ENCODE data around the gene SORL1.

Gene SORL1

DNA sequence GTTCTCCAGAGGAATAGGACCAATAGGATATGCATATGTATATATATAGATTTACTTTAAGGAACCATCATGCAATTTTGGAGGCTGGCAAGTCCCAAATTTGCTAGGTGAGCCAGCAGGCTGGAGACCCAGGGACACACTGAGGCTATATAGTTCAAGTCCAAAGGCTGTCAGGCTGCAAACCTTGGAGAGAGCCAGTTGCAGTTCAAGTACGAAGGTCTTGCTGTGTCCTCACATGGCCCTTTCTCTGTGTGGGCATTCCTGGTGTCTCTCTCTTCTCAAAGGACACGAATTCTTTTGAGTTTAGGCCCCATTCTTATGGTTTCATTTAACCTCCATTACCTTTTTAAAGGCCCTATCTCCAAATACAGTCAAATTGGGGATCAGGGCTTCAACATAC is 135.1 kb downstream of the SORL1 start:
- no peak for DNase-seq (ENCODE audit: low spot score)

DNA sequence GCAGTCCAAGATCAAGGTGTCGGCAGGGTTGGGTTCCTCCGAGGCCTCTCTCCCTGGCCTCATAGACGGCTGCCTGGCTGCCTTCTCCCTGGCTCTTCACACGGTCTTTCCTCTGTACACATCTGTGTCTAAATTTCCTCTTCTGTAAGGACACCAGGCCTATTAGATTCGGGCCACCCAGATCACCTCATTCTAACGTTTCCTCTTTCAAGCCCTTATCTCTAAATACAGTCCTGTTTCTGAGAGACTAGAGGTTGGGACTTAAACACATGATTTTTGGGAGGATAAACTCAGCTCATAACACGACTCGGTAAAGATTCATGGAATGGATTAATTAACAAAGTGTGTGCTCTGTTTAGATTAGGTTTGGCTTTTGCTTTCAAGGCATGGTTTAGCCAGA is 136.6 kb downstream of the SORL1 start:
- DNase-seq (ENCODE audit: low spot score): no peak

DNA sequence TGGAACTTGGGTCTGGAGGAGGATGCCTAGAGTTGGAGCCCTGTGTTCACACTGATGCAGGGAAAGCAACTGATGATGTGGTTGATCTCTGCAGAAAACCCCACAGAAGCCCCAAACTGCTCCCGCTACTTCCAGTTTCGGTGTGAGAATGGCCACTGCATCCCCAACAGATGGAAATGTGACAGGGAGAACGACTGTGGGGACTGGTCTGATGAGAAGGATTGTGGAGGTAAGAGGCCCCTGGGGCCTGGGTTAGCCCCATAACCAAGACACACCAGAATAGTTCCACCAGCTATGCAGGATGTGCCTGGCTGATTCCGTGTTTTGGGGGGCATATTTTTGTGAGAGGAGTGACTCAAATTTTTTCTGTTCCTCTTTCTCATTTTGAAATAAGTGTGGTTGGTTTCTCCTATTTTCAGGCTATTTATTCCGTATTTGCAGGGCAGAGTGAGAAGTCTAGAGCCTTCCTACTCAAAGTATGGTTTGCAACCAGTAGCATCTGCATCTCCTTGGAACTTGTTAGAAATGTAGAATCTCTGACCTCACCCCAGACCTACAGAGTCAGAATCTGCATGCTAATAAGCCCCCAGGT is 137.9 kb downstream of the SORL1 start:
- DNase-seq (ENCODE audit: low spot score): no peak

DNA sequence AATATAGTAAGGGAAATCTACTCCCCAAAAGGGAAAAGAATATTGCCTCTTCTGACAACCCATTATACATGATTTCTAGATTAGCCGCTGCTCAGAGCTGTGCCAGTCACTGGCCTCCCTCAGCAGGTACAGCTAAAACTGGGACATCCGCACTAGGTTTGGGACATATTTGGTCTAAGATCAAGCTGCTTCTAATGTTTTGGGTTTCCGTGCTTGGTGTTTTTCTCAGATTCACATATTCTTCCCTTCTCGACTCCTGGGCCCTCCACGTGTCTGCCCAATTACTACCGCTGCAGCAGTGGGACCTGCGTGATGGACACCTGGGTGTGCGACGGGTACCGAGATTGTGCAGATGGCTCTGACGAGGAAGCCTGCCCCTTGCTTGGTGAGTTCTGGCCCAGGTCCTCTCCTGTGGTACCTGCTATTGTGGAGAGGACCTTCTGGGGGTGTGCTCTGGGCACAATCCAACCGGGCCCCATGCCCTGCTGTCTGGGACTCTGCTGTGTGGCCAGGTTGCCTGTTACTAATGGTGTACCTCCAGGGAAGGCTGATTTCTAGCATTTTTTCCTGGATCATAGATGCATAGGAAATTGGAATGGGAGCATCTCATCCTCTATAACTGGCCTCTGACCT is 138.8 kb downstream of the SORL1 start:
- no peak for DNase-seq (ENCODE audit: low spot score)

DNA sequence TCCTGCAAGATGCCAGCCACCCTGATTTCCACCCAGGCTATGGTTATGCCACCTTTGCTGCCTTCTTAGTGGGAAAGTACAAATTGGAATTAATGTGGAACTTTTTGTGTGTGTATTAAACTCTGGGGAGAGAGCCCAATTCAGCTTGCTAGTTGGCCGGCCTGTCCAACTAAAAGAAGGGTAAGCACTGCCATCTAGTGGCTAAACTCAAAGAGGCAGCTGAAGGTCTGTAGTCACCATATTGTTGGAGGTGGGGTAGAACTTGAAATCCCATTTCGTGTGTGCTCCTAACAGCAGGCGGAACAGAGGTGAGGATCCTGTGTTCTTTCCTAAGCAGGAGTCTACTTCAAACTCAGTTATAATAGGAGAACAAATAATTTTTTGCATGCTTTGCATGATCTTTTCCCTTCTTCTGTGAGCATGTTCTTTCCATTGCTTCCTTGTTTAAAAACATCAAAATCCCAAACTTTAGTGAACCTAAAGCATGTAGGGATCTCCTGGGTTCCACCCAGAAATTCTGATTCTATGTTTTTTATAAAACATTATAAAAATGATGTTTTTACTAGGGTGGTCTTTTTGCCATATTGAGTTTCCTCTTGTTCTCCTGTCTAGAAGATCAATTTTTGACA is 139.4 kb downstream of the SORL1 start:
- peak; percentile 66 for DNase-seq (ENCODE audit: low spot score)

DNA sequence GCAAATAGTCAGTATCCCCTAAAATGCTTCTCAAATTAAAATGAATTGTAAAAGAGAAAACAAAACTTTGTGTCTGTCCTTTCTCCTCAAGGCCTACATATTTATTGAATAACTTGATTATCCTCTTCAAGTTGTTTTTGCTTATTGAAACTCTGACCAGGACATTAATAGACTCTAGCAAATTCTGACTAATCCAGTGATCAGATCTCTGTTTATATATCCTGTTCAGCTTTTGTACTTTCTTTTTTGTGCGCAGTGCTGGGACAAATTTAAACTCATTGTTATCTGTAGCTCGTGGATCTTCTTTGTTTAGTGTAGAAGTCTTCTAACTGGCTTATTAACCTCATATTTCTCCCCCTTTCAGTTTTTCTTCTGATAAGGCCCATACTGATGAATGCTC is 140.6 kb downstream of the SORL1 start:
- DNase-seq (ENCODE audit: low spot score): no peak

DNA sequence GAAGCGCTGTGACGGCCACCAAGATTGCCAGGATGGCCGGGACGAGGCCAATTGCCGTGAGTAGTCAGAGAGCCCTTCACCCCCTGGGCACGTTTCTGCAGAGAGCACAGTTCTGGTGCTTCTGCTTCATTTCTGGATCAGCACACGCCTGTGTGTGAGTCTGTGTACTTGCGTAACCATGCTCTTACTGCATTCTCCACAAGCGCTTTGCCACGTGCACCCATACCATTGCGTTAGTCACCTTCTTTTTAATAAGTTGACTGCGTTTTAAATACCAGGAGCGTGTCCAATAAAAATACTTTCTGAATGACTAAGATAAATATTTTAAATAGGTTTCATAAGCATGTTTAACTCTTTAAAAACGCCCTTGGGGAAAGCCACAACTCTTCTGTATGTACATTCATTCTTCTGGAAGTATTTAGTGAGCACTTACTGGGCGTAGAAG is 143.6 kb downstream of the SORL1 start:
- DNase-seq (ENCODE audit: low spot score): no peak

DNA sequence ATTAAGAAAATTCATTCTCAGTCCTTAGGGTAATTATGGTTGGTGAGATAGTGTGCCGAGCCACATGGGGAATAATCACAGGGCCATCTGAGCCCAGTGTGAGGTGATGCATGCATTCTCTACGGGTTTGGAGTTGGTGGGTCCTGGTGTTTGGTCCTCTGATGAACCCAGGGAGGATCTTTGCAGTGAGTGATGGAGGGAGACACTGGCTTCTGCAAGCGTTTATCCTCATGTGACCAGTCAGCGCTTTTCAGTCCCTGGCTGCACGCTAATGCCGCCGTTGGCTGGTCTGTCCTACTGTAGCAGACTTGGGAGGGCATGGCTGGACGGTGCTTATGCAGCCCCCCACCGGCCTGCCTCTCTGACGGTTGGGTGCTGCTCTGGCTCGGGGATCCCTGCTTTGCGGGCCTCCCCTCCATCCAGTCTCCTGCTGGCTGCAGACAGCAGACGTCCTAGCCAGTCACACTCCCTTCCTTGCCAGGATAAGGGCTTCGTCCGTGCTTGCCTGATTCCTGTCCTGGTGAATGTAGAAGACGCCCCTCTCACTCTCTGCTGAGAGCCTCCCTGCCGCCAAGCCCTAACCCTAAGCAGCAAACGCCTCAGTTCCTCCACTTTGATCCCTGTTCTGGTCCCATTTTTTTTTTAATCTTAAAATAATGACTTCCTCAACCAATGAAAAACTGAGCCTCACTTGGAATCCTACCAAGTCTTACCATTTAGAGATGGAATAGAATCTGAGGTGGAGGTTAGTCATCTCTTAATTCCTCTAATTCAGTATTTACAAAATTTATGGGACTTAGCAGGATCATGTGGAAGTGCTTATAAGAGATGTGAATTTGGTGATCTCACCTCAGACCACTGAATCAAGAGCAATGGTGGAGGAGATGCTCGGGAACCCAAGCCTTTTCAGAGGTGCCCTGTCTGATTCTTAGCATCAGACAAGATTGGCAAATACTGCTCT is 144.4 kb downstream of the SORL1 start:
- no peak for DNase-seq (ENCODE audit: low spot score)

DNA sequence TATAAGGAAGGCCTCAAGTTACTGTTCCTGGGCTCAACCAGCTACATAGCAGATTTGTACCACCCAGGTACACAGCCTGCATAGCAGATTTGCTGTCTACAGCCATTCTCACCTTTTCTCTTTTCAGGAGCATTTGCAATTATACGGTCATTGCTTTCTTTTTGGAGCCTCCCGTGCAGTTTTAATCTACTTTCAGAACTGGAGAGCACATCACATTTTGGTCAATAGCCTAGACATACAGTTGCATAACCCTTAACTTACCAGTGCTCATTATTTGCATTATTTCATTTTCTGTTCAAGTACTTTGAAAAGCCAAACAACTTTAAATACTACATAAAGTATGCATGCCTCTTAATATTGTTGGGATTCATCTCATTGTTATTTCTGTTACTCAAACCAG is 151.2 kb downstream of the SORL1 start:
- no peak for DNase-seq (ENCODE audit: low spot score)

DNA sequence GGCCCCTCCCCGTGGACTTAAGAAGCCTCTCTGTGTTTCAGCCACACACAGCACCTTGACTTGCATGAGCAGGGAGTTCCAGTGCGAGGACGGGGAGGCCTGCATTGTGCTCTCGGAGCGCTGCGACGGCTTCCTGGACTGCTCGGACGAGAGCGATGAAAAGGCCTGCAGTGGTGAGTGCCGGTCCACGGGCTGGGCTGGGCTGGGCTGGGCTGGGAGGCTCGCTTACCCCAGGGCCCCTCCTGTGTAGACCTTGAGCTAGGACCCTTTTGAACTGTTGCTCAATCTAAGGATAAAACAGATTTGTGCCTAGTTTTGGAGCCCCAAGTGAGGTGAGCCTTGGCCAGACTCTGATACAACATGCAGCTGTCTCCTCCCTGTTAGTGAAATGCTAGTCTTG is 152.0 kb downstream of the SORL1 start:
- no peak for DNase-seq (ENCODE audit: low spot score)

DNA sequence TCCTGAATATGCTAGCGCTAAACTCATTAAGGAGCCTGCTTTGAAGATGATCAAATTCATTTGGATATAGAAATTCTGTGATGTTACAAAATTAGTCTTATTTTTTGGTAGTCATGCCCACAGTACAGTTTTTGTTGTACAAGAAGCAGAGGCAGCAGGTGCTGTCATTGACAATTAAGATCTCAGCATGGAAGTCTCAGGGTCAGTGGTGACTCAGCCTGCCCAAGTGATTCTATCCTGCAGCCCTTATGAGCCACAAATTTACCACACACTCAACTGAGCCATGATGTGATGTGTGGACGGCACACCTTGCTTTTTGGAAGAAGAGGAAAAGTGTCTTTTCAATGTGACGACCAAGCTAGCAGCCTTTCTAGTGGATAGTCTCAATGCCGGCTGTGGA is 154.2 kb downstream of the SORL1 start:
- DNase-seq (ENCODE audit: low spot score): no peak

DNA sequence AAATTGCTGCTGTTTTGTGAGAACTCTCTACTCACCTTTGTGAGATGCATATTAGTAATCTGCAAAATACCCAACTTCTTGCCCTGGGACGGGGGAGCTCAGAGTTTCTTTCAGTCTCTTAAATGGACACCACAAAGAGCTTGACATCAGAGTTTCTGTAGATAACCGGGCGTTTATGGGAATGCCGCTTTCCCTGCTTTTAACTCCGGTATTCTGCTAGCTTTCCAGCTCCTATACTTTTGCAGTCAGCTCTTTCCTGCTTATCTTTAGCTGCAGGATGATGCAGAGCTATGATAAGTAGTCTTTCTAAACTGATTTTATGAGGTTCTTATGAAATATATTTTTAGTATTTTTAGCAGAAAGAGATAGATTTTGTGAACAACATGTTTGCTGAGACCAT is 155.2 kb downstream of the SORL1 start:
- DNase-seq (ENCODE audit: low spot score): no peak

DNA sequence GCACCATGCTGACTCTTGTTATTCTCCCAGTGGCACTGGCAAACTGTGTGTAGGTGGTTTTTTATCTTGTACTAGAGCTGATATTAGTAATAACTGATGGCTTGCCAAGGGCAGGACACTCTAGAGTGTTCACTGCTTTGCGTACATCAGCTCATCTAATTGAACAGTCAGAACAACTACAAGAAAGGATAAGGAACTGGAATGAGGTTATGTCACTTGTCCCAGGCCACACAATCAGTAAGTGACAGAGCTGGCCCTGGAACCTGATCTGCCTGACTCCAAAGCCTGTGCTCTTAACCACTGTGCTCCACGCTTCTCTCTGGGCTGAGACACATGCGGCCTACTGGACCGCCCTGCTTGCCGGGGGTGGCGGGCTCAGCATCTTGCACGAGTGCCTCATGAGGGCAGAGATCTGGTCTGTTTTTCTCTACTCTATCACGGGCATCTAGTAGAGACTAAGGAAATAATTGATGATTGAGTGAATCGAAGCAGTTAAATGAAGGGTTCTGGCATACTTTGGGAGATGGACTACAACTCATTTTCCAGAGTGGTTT is 156.5 kb downstream of the SORL1 start:
- no peak for DNase-seq (ENCODE audit: low spot score)

DNA sequence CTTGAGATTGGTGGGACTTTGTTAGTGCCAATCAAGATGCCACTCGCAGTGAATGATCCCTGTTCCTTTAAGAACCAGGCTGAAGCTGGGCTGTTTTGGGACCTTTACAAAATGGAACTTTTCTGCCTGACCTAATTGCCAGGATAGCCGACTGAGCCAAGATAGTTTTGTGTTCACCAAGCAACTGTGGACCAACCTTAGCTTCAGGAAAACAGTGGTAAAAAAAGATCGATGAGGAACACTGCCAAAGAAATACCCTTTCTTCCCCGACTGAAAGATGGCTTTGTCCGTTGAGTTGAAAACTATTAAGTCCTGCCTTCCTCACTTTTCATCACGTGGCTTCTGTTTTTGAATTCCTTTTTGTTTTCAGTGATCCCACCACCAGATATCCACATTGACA is 158.6 kb downstream of the SORL1 start:
- no peak for DNase-seq (ENCODE audit: low spot score)

DNA sequence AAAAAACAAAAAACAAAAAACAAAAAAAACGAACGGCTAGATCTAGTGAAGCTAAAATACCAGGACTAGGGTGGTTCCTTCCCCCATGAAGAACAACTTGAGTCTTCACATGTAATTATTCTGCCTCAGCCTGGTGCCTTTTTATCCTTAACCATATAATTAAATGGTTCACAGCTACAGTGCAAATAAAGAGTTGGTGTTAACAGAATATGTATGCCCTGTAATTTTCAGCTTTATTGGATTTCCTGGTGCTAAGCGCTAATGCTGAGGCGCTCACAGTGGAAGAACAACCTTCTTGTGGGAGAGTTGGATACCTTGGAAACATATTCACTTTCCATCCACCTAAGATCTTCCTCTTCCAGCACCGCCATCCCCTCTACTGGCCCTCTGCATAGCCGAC is 159.1 kb downstream of the SORL1 start:
- no peak for DNase-seq (ENCODE audit: low spot score)

DNA sequence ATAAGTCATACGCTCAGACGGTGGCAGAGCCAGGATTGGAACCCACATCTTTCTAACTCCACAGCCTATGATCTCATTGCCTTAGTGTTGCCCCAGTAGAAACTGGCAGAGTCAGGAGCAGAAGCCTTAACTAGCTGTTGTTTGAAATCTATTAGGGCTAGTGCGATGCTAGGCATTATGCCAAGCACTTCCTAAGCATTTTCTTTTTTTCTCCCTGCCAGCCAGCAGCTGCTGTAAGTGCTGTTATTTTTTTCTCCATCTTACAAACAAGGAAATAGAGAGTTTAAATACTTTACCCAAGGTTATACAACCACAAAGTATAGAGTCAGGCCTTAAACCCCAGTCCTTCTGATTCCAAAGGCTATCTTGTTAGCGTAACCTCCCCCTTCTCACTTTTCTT is 161.6 kb downstream of the SORL1 start:
- DNase-seq (ENCODE audit: low spot score): no peak

DNA sequence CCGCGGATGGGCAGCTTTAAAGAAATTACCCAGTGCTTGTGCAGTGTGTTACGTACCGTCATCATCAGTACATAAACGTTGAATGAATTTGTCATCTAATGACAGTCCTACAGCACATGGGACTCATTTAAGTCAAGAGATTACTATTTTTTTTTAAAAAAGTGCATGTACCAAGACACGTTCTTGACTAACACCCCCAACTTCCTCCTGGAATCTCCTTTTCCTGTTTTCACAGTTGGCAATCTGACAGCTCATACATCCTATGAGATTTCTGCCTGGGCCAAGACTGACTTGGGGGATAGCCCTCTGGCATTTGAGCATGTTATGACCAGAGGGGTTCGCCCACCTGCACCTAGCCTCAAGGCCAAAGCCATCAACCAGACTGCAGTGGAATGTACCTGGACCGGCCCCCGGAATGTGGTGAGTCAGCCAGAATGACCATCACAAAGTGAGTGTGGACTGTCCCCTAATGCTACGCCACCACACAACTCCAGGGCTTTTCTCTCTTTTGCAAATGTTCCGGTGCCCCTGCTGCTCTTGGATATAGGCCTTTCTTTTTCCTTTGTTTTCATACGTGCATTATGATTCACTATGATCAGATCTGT is 162.6 kb downstream of the SORL1 start:
- no peak for DNase-seq (ENCODE audit: low spot score)

DNA sequence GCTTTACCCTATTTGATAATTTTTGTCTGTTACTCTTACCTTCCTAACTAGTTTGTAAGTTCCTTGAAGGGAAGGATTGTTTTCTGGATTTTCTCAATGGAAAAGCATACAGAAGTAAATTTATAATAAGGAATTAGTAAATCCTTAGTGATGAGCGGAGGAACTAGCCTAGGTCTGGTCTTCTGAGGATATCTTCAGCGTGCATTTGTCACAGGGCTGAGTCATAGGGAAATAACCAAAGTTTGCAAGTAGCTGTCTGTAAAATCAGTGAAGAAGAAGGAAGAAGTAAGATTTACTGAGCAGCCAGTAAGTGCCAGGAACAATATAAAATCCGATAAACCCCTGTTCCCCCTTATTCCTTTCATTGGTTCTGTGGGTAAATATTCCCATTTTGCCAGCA is 163.4 kb downstream of the SORL1 start:
- DNase-seq (ENCODE audit: low spot score): no peak

DNA sequence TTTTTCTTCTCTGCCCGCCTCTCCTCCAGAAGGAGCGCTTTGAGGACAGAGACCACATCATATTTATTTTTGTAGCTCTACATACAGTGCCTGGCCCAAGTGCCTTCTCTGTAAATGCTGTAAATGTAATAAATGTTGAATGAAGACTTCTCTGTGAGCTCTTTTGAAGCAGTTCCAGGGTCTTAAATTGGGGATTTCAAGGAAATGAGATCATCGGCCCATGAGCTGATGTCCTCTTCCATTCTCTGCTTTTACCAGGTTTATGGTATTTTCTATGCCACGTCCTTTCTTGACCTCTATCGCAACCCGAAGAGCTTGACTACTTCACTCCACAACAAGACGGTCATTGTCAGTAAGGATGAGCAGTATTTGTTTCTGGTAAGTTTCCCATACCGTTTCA is 166.4 kb downstream of the SORL1 start:
- no peak for DNase-seq (ENCODE audit: low spot score)

DNA sequence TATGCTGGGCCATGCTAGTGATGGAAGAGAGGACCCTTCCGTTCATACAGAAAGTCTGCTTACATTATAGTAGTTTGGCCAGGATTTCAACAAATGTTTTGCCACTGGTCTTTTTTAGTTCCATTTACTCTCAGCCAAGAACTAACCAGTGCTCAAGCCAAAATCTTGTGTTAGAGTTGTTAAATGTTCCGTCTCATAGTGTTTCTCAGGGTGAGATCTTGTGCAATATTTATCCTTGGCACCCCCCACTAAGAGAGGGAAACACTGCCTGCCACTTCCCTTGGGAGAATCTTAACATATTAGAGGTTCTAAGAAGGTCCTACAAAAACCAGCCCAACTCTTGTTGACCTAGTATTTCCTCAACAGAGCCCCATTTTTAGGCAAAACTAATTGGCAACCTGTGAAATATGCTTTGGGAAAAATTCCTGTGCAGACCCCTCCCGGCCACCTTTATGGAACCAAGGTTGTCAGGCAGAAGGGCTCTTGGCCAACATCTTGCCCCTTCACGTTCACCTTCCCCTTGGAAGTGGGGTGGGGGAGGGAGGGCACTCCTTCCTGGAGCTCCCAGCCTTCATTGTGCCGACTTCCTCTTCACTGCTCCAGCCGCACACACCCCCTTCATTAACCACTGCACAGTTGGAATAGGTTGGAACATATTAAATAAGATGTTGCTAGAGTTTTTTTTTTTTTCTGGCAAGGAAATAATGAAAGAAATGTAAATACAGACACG is 173.8 kb downstream of the SORL1 start:
- no peak for DNase-seq (ENCODE audit: low spot score)

DNA sequence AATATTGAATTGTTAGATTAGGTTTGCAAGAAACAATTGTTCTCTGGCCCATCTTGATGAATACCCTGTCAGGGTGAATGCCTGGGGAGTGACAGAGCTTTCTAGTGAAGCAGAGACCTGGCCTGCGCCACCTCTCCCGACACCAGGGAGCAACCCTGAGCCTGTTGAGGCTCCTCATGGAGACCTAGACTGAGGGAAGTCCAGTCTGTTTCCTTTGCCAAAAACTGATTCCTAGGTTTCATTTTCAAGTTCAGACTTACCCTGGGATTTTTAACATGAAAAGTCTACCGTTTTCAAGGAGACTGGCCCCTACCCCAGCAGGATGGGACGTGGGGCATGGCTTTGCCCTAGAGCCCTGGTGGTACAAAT is 174.4 kb downstream of the SORL1 start:
- DNase-seq (ENCODE audit: low spot score): no peak

Data from hematopoietic multipotent progenitor cell treated with erythropoietin and hydrocortisone succinate and interleukin-3 and kit ligand, for 15 days (in vitro differentiated cells).